ENCODE data around the gene LGR6.

GRCh38 chr1:202210969-202211368 lies 17.4 kb downstream of the LGR6 start:
- no peak for TF ChIP-seq CTCF (IDR thresholded peaks at IDR 0.05 in 4 of 5, conservative IDR thresholded peaks at IDR 0.05 in 1 of 5)
- no peak for TF ChIP-seq POLR2A (IDR thresholded peaks at IDR 0.05)
